HG03469 (cell line): Measurements from ENCODE around the gene VAV3.

ENCODE experiments used
- ATAC-seq: cut with Tn5 transposase; IDR thresholded peaks from one replicate; pipeline ENCODE4 v1.9.1; 2021; ENCODE audit warnings: mild to moderate bottlenecking, moderate library complexity, moderate number of reproducible peaks; ENCODE audit not compliant: unreplicated experiment

VAV3 gene

DNA sequence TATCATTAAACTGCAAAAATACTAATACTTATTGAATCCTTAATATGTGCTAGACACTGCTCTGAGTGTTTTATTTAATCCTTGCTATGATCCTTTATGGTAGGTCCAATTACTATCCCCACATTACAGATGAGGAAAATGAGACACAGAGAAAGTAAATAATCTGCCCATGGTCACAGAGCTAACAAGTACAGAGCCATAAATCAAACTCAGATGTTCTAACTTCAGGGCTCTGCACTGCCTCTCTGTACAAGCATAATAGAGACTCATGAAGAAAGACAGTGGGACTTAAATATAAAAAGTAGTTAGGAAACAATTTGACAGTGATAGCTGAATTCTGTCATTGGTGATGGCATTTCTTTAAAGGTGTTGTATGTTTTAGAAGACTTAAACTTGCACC, 346.4 kb downstream of the VAV3 start:
- ATAC-seq, result no peak

- ATAC-seq, result no peak
Measured at GRCh38 chr1:107617921-107618320, 347.1 kb downstream of the VAV3 start.

- ATAC-seq, result no peak
Measured at GRCh38 chr1:107617456-107617855, 347.5 kb downstream of the VAV3 start.

- ATAC-seq, result no peak
Measured at GRCh38 chr1:107609808-107610207, 355.2 kb downstream of the VAV3 start.

DNA sequence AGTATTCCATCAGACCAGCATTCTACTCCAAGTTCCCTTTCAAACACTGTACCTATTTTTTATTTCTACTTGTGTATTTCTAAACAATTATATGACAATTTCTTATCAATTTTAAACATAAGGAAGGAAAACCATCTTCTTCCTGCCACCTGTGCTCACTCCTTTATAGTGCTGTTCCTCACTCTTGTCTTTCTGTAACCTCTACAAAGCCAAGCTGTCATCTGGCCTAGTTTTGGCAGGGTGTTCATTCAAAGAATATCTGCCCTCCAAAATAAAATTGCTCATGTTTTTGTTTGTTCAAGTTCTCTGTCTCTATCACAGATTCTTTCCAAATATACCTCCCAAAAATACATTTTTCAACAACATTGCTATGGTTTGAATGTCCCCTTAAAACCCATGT, 360.2 kb downstream of the VAV3 start:
- no peak for ATAC-seq

GRCh38 chr1:107600607-107601160, 364.3 kb downstream of the VAV3 start:
- no peak for ATAC-seq

DNA sequence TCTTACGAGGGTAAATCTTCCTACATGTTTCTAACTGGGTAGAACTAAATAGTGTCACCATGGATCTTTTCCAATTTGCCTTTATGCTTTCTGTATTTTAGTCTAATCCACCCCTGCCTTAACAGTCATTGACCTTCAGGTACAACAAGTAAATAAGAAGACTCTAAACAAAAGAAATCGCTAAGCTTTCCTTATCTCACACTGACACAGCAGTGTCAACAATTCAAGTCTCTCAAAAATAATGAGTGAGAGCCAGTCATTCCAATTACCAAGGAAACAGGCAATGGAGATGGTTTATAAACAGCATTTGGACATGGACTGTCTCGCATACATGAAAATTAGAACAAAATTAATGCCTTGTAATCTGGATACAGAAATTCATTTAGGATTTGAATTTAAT, 365.8 kb downstream of the VAV3 start:
- ATAC-seq, result no peak

DNA sequence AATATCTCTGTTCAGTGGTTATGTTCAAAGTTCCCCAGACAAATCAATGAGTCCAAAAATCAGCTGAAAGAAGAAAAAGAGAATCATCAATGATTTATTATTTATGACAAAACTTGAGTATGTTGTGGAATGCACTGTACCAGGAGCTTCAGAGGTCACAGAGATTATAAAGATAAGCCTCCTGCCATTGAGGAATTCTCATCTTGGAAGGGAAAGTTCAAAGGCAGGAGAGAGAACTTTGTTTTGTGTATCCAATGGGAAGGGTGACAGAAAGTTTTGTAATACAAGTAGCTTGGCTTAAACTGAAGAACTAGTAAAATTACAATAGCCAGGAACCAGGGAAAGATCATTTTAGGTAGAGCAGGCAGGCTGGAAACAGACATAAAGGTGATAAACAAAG, 367.7 kb downstream of the VAV3 start:
- no peak for ATAC-seq

GRCh38 chr1:107594536-107594935, 370.4 kb downstream of the VAV3 start:
- ATAC-seq, result no peak

GRCh38 chr1:107593501-107594209, 371.3 kb downstream of the VAV3 start:
- ATAC-seq, result no peak

DNA sequence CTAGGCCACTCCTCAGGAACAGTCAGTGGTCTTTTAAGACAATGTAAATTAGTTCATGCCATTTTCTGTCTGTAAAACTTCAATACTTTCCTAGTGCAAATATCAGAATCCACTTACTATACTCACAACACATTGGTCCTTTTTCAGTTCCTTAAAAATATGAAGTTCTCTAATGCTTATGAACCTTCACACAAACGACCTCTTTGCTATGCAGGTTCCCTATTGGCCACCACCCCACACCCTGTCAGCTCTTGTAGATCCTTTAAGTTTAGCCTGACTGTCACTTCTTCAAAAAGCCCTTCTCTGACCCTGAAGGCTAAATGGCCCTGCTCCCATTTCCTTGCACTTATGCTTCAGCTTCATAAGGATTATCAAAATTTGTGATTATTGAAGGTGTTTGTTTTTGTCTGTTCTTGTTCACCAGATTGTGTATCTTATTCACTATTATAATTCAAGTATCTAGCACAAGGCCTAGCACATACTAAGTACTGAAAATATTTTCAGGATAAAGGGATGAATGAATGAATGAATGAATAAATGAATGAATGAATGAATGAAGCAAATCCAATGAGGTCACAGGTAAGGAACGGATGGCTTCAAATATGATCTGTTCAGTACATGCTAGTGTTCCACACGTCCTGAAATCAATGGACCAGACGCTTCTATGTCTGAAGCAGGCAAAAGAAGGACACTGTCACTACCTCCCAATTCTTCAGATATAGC, 373.9 kb downstream of the VAV3 start:
- no peak for ATAC-seq

DNA sequence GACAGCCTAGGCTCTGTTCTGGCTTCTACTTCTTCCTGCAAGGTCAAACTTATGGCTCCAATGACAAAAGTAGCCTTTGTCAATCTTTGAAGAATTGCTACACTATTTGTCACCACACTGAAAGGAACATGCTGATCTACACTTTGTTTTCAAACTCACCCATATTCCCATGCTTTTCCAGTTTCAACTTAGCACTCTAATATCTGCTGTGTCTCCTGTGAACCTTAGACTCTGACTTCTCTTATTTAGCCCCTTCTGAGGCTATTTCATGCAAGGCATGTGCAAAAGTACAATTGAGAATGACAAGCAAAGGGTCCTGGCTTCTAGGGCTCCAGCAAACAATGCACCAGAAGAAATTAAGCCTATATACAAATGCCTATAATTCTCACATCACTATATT, 374.9 kb downstream of the VAV3 start:
- ATAC-seq, result no peak

GRCh38 chr1:107588321-107588720, 376.7 kb downstream of the VAV3 start:
- no peak for ATAC-seq

- ATAC-seq, result no peak
Measured at GRCh38 chr1:107575226-107575625, 389.8 kb downstream of the VAV3 start.

GRCh38 chr1:107574044-107574443, 390.9 kb downstream of the VAV3 start:
- ATAC-seq, result no peak

DNA sequence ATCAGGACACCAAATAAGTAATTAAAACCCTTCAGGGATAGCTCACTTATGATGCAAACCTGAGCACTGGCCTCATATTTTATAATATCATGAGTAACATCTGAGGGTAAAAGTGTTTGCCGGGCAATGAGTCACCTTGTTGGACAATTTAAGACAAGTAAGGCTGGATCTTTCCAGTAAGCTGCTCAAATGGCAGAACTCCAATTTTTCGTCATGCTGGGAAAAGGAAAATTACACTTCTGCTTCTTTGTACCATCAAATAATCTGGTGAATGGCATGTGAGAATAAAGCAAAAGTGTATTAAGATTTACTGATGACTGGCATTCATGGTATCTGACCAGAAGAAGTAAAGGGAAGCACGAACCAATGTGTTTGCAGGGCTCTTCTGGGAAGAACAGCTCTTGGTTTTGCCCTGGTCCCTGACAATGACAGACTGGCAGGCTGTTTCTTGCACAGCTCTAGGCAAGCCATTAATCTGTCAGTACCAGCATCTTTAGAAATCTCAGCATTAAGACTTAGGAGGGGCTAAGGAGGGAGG, 392.2 kb downstream of the VAV3 start:
- no peak for ATAC-seq

GRCh38 chr1:107570768-107571167, 394.2 kb downstream of the VAV3 start:
- ATAC-seq, result no peak

GRCh38 chr1:107563441-107563840, 401.5 kb downstream of the VAV3 start:
- ATAC-seq, result no peak

DNA sequence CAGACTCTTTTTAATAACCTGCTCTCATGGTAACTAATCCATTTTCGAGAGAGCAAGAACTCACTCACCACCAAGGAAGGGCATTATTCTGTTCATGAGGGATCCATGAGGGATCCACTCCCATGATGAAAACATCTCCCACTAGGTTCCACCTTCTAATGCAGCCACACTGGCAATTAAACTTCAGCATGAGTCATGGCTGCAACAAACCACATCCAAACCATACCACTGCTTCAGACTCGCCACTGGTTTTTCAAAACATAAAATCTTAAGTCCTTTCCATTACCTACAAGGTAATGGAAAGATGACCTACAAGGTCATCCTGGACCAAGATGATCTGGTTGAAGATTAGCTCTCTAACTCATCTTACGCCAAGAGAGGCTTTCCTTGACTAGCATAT, 405.1 kb downstream of the VAV3 start:
- ATAC-seq, result no peak

- ATAC-seq, result no peak
Measured at GRCh38 chr1:107557095-107557494, 407.9 kb downstream of the VAV3 start.

GRCh38 chr1:107555578-107555977, 409.4 kb downstream of the VAV3 start:
- ATAC-seq, result no peak

GRCh38 chr1:107552781-107553180, 412.2 kb downstream of the VAV3 start:
- ATAC-seq, result no peak
